ENCODE results near the gene SERINC4.

Gene SERINC4

GRCh38 chr15:43795197-43795596, 4.8 kb downstream of the SERINC4 start:
- Histone ChIP-seq H3K4me3 (ENCODE audit: low read depth in 1 of 2, low read length in 2 of 2) (no peak overlapping the region), H3K27me3 (ENCODE audit: low read depth, low read length) (no peaks in the 10 kb centered on the region), H3K27ac (ENCODE audit: low read length) (no peak overlapping the region), H3K4me1 (ENCODE audit: control insufficient read depth in 1 of 2, insufficient read depth in 2 of 2, low read length in 2 of 2) (peaks cover 25 to 41% of the 10 kb centered on the region in 2 donors), H3K9me3 (ENCODE audit: control insufficient read depth in 1 of 2, low read length in 2 of 2) (no peaks in the 10 kb centered on the region), H3K36me3 (ENCODE audit: control insufficient read depth in 1 of 2, insufficient read depth in 2 of 2, low read length in 2 of 2) (peaks cover 50 to 52% of the 10 kb centered on the region in 2 donors)

GRCh38 chr15:43794269-43795037, 5.6 kb downstream of the SERINC4 start:
- H3K36me3 ChIP-seq (ENCODE audit: control insufficient read depth in 1 of 2, insufficient read depth in 2 of 2, low read length in 2 of 2), result peaks cover 47 to 49% of the 10 kb centered on the region in 2 donors
- no peaks in the 10 kb centered on the region for H3K9me3 ChIP-seq (ENCODE audit: control insufficient read depth in 1 of 2, low read length in 2 of 2)
- H3K27ac ChIP-seq (ENCODE audit: low read length), result peak overlapping the region; percentile 99
- H3K4me3 ChIP-seq (ENCODE audit: low read depth in 1 of 2, low read length in 2 of 2), result no peak overlapping the region
- H3K4me1 ChIP-seq (ENCODE audit: control insufficient read depth in 1 of 2, insufficient read depth in 2 of 2, low read length in 2 of 2), result peaks cover 19 to 35% of the 10 kb centered on the region in 2 donors
- no peaks in the 10 kb centered on the region for H3K27me3 ChIP-seq (ENCODE audit: low read depth, low read length)

- Histone ChIP-seq H3K4me1 (ENCODE audit: control insufficient read depth in 1 of 2, insufficient read depth in 2 of 2, low read length in 2 of 2) (peaks cover 18 to 35% of the 10 kb centered on the region in 2 donors), H3K4me3 (ENCODE audit: low read depth in 1 of 2, low read length in 2 of 2) (peak overlapping the region; percentile 86 to 88), H3K27ac (ENCODE audit: low read length) (peak overlapping the region; percentile 99), H3K36me3 (ENCODE audit: control insufficient read depth in 1 of 2, insufficient read depth in 2 of 2, low read length in 2 of 2) (peaks cover 40 to 42% of the 10 kb centered on the region in 2 donors), H3K9me3 (ENCODE audit: control insufficient read depth in 1 of 2, low read length in 2 of 2) (no peaks in the 10 kb centered on the region), H3K27me3 (ENCODE audit: low read depth, low read length) (no peaks in the 10 kb centered on the region)
Measured at GRCh38 chr15:43793647-43794046, 6.4 kb downstream of the SERINC4 start.

- Histone ChIP-seq H3K27me3 (ENCODE audit: low read depth, low read length) (no peaks in the 10 kb centered on the region), H3K4me1 (ENCODE audit: control insufficient read depth in 1 of 2, insufficient read depth in 2 of 2, low read length in 2 of 2) (peaks cover 13 to 35% of the 10 kb centered on the region in 2 donors)
Measured at GRCh38 chr15:43792761-43793476, 7.1 kb downstream of the SERINC4 start.

GRCh38 chr15:43791993-43792760, 7.8 kb downstream of the SERINC4 start, which contains the start of gene SERF2:
Gene SERF2 (plus strand): TSS chr15:43792320. CDS start chr15:43792377, 57 bp downstream.
- Histone ChIP-seq H3K4me3 (ENCODE audit: low read depth in 1 of 2, low read length in 2 of 2) (peak within 1 kb of the TSS; percentile 86 to 88), H3K36me3 (ENCODE audit: control insufficient read depth in 1 of 2, insufficient read depth in 2 of 2, low read length in 2 of 2) (peaks cover 35 to 39% of the 10 kb centered on the region in 2 donors), H3K4me1 (ENCODE audit: control insufficient read depth in 1 of 2, insufficient read depth in 2 of 2, low read length in 2 of 2) (peaks cover 10 to 35% of the 10 kb centered on the region in 2 donors), H3K27me3 (ENCODE audit: low read depth, low read length) (no peaks in the 10 kb centered on the region), H3K27ac (ENCODE audit: low read length) (peak within 1 kb of the TSS; percentile 99), H3K9me3 (ENCODE audit: control insufficient read depth in 1 of 2, low read length in 2 of 2) (no peaks in the 10 kb centered on the region)

More at GRCh38 chr15:43792761-43793476, 7.1 kb downstream of the SERINC4 start:
- peak overlapping the region; percentile 86 to 88 for H3K4me3 ChIP-seq (ENCODE audit: low read depth in 1 of 2, low read length in 2 of 2)
- peaks cover 38 to 39% of the 10 kb centered on the region in 2 donors for H3K36me3 ChIP-seq (ENCODE audit: control insufficient read depth in 1 of 2, insufficient read depth in 2 of 2, low read length in 2 of 2)
- peak overlapping the region; percentile 99 for H3K27ac ChIP-seq (ENCODE audit: low read length)
- no peaks in the 10 kb centered on the region for H3K9me3 ChIP-seq (ENCODE audit: control insufficient read depth in 1 of 2, low read length in 2 of 2)

- H3K27ac ChIP-seq (ENCODE audit: low read length), result no peak overlapping the region
- no peak overlapping the region for H3K4me3 ChIP-seq (ENCODE audit: low read depth in 1 of 2, low read length in 2 of 2)
- H3K9me3 ChIP-seq (ENCODE audit: control insufficient read depth in 1 of 2, low read length in 2 of 2), result no peaks in the 10 kb centered on the region
- peaks cover 10 to 13% of the 10 kb centered on the region in 2 donors for H3K36me3 ChIP-seq (ENCODE audit: control insufficient read depth in 1 of 2, insufficient read depth in 2 of 2, low read length in 2 of 2)
- no peaks in the 10 kb centered on the region for H3K27me3 ChIP-seq (ENCODE audit: low read depth, low read length)
- H3K4me1 ChIP-seq (ENCODE audit: control insufficient read depth in 1 of 2, insufficient read depth in 2 of 2, low read length in 2 of 2), result peaks cover 10 to 13% of the 10 kb centered on the region in 2 donors
Measured at GRCh38 chr15:43789409-43789808, 10.6 kb downstream of the SERINC4 start.

GRCh38 chr15:43779016-43779415, 21.0 kb downstream of the SERINC4 start:
- no peaks in the 10 kb centered on the region for H3K9me3 ChIP-seq (ENCODE audit: control insufficient read depth in 1 of 2, low read length in 2 of 2)
- H3K4me1 ChIP-seq (ENCODE audit: control insufficient read depth in 1 of 2, insufficient read depth in 2 of 2, low read length in 2 of 2), result peaks cover 0 to 6% of the 10 kb centered on the region in 2 donors
- H3K27ac ChIP-seq (ENCODE audit: low read length), result no peak overlapping the region
- H3K27me3 ChIP-seq (ENCODE audit: low read depth, low read length), result no peaks in the 10 kb centered on the region
- H3K36me3 ChIP-seq (ENCODE audit: control insufficient read depth in 1 of 2, insufficient read depth in 2 of 2, low read length in 2 of 2), result no peaks in the 10 kb centered on the region
- H3K4me3 ChIP-seq (ENCODE audit: low read depth in 1 of 2, low read length in 2 of 2), result no peak overlapping the region

- Histone ChIP-seq H3K27me3 (ENCODE audit: low read depth, low read length) (no peaks in the 10 kb centered on the region), H3K4me3 (ENCODE audit: low read depth in 1 of 2, low read length in 2 of 2) (peak overlapping the region; percentile 84 to 85)
Measured at GRCh38 chr15:43777267-43777914, 22.6 kb downstream of the SERINC4 start.

GRCh38 chr15:43776718-43777266, 23.2 kb downstream of the SERINC4 start, which contains the start of gene ELL3:
Gene ELL3 (minus strand): TSS chr15:43776966. CDS start chr15:43776901, 65 bp downstream.
- Histone ChIP-seq H3K4me3 (ENCODE audit: low read depth in 1 of 2, low read length in 2 of 2) (peak within 1 kb of the TSS; percentile 84 to 85), H3K27me3 (ENCODE audit: low read depth, low read length) (no peaks in the 10 kb centered on the region), H3K36me3 (ENCODE audit: control insufficient read depth in 1 of 2, insufficient read depth in 2 of 2, low read length in 2 of 2) (peaks cover 14 to 15% of the 10 kb centered on the region in 2 donors), H3K9me3 (ENCODE audit: control insufficient read depth in 1 of 2, low read length in 2 of 2) (no peaks in the 10 kb centered on the region), H3K27ac (ENCODE audit: low read length) (peak within 1 kb of the TSS; percentile 84), H3K4me1 (ENCODE audit: control insufficient read depth in 1 of 2, insufficient read depth in 2 of 2, low read length in 2 of 2) (peaks cover 0 to 6% of the 10 kb centered on the region in 2 donors)

More at GRCh38 chr15:43777267-43777914, 22.6 kb downstream of the SERINC4 start:
- Histone ChIP-seq H3K9me3 (ENCODE audit: control insufficient read depth in 1 of 2, low read length in 2 of 2) (no peaks in the 10 kb centered on the region), H3K27ac (ENCODE audit: low read length) (peak overlapping the region; percentile 84), H3K4me1 (ENCODE audit: control insufficient read depth in 1 of 2, insufficient read depth in 2 of 2, low read length in 2 of 2) (peaks cover 0 to 6% of the 10 kb centered on the region in 2 donors), H3K36me3 (ENCODE audit: control insufficient read depth in 1 of 2, insufficient read depth in 2 of 2, low read length in 2 of 2) (peaks cover 9 to 10% of the 10 kb centered on the region in 2 donors)

- H3K4me3 ChIP-seq (ENCODE audit: low read depth in 1 of 2, low read length in 2 of 2), result peak overlapping the region; percentile 84 to 85
Measured at GRCh38 chr15:43776101-43776717, 23.8 kb downstream of the SERINC4 start.

More at GRCh38 chr15:43776101-43776717, 23.8 kb downstream of the SERINC4 start:
- H3K36me3 ChIP-seq (ENCODE audit: control insufficient read depth in 1 of 2, insufficient read depth in 2 of 2, low read length in 2 of 2), result peaks cover 20% of the 10 kb centered on the region in 2 donors
- H3K9me3 ChIP-seq (ENCODE audit: control insufficient read depth in 1 of 2, low read length in 2 of 2), result no peaks in the 10 kb centered on the region
- peak overlapping the region; percentile 69 for H3K27ac ChIP-seq (ENCODE audit: low read length)
- peaks cover 0 to 6% of the 10 kb centered on the region in 2 donors for H3K4me1 ChIP-seq (ENCODE audit: control insufficient read depth in 1 of 2, insufficient read depth in 2 of 2, low read length in 2 of 2)
- no peaks in the 10 kb centered on the region for H3K27me3 ChIP-seq (ENCODE audit: low read depth, low read length)

Measured in muscle layer of duodenum (tissue), 2 donors.